HG03439 (cell line): ENCODE results near the gene ENTPD8.
"Not testable (repeated sequence)": the region's sequence is repeated elsewhere in the genome, so short reads cannot be mapped to it uniquely, and the experiment has no call there.

Experiments
- ATAC-seq: cut with Tn5 transposase; IDR thresholded peaks from one replicate; pipeline ENCODE4 v1.9.1; 2021; ENCODE audit warnings: mild to moderate bottlenecking, moderate library complexity; ENCODE audit not compliant: unreplicated experiment

The ENTPD8 gene

GRCh38 chr9:137459601-137460362, 18.6 kb upstream of the ENTPD8 start:
- no peak for ATAC-seq

- peak; percentile 55 for ATAC-seq
Observed at GRCh38 chr9:137459152-137459600, 18.0 kb upstream of the ENTPD8 start, which contains the start of gene NSMF. TSS of gene NSMF (minus strand) at chr9:137459334. CDS start at chr9:137459102, 232 bp downstream.

DNA sequence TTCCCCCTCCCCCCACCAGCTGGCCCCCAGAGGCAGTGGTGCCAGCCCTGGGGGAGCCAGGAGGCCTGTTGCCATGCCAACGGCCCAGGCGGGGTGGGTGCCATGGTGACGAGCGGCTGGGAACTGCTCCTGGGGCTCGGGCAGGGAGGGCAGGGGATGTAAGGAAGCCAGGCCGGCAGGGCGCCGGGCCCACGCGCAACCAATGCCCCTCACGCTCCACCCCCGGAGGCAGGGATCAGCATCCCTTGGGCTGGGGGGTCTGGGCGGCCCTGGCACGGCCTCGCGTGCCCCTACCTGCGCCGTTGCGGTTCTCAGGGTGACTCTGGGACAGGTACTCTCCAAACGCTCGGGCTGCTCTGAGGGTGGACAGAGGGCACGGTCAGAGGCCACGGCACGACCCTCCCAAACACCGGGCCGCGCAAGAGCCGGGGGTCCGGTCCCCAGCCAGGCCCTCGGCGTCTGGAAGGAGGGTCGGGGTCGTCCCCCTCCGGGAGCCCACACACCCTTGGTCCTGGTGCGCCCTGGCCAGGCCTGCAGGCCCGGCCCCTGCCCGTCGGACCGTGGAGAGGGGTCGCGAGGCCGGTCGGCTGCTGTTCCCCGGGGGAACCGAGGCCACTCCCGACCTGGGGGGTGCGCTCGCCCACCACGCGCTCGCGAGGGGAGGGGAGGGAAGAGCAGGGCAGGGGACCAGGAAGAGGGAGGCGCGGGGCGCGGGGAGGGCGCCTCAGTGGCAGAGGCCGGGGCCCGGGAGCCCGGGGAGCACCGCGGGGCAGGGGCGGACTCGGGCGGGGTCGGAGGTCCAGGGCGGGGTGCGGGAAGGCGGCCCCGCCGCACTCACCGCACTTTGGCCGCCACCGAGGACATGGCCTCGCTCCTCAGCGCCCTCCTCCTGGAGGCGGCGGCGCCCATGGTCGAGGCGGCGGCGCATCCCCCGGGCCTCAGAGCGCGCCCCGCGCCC, 17.3 kb upstream of the ENTPD8 start:
- no peak for ATAC-seq

- ATAC-seq: no peak
Observed at GRCh38 chr9:137457406-137458193, 16.4 kb upstream of the ENTPD8 start.

DNA sequence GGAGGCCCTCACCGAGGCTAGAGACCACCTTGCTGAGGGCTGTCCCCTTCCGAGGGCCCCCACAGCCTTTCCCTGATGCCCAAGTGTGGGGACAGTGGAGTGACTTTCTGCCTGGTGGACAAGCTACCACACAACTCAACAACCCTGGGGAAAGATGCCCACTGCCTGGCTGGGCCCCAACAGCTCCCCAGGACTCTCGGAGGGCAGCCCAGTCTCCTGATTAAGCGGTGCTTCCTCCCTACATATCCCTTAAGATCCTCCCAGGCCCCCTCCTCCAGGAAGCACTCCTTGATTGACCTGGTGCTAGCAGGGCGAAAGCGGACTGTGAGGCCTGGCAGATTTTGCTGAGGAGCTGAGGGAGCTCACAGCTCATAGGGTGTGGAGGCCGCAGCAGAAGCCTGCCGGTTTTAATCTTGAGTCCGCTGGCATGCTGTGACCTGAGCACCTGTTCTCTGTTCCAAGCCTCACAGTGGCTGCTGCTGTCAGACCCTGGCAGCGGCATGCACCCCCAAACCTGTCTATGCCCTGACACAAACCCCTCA, 15.8 kb upstream of the ENTPD8 start:
- no peak for ATAC-seq

DNA sequence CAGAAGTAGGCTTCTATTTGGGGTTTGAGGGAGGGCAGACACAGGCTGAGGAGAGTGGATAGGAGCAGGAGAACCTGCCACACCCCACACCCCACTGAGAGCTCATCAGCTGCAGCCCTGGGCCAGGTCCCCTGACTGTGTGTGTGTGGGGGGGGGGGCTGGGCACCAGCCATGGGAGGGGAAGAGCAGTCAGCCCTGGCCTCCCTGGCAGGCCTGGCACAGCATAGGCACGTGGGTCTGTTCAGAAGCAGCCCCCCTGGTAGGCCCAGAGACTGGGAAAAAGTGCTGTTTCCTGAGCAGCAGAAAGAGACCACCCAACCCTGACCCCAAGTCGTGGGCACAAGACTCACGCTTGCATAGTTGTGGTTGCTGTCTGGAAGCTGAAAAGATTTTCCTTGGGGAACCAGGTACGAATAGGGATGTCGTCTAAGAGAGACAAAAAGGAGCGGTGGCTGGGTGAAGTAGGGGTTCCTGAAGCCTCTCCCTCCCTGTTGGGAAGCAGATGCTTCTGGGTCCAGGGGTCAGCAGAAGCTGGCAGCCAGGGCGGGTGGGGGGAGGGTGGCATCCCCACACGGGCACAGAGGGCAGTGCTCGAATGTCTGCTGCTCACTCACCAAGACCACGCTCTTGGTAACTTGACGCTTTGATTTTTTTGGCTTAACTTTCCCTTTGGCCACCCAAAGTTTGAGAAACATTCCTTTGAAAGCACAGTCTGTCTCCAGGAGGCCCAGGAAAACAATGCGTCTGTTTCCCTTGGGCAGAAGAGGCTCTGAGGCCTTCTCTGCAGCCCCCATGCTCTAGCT, 15.1 kb upstream of the ENTPD8 start:
- ATAC-seq: no peak

GRCh38 chr9:137455359-137455991, 14.3 kb upstream of the ENTPD8 start:
- ATAC-seq: no peak

DNA sequence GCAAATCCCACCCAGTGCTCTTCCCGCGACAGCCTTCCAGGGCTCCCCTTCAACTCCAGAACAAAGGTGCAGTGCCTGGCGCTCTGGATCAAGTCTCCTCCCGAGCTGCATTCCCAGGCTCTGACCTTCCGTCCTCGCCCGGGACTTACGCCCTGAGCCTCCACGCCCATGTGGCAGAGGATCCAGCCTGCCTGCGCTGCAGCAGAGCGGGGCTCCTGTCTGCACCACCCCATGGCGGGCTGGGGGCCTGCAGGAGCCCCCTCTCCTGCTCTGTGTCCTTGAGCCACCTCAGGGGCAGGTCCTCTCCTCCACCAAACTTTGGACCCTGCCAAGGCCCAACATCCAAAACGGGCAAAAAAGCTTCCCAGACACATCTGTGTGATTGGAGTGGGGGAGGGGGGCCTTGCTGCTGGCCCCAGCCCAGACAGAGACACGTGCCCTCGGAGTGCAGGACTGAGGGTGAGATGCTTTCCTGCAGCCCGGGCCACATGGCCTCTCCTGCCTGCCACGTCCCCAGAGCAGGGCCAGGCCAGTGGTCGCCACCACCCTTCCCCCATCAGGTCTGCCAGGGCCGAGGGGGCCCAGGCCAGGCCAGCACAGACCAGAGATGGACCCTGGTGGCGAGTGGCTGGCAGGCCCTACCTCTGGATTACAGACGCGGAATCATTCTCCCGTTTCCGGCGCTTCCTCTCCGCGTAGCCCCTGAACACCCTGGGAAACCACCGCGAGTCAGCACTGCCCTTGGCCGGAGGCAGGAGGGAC, 13.6 kb upstream of the ENTPD8 start:
- no peak for ATAC-seq

GRCh38 chr9:137454145-137454596, 13.0 kb upstream of the ENTPD8 start:
- no peak for ATAC-seq

DNA sequence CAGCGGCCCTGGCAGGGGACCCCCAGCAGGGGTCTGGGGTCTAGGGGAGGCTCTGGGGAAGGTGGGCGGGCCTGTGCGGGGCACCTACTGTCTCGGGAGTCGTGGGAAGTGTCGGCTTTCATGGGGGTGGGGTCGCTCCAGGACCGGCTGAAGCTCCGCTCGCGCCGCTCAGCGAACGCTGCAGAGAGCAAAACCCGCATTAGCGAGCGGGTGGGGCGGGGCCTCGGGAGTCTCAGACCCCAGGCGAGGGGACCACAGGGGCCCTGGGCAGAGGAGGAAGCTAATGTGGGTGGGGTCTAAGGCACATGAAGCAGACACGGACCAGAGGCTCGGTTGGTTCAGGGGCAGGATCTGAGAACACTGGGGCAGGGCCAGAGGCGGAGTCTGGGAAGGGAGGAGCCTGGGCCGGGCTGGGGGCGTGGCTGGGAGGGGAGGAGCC, 12.5 kb upstream of the ENTPD8 start:
- ATAC-seq: no peak

- no peak for ATAC-seq
Observed at GRCh38 chr9:137452761-137453642, 11.8 kb upstream of the ENTPD8 start.

GRCh38 chr9:137452006-137452760, 11.0 kb upstream of the ENTPD8 start:
- no peak for ATAC-seq

DNA sequence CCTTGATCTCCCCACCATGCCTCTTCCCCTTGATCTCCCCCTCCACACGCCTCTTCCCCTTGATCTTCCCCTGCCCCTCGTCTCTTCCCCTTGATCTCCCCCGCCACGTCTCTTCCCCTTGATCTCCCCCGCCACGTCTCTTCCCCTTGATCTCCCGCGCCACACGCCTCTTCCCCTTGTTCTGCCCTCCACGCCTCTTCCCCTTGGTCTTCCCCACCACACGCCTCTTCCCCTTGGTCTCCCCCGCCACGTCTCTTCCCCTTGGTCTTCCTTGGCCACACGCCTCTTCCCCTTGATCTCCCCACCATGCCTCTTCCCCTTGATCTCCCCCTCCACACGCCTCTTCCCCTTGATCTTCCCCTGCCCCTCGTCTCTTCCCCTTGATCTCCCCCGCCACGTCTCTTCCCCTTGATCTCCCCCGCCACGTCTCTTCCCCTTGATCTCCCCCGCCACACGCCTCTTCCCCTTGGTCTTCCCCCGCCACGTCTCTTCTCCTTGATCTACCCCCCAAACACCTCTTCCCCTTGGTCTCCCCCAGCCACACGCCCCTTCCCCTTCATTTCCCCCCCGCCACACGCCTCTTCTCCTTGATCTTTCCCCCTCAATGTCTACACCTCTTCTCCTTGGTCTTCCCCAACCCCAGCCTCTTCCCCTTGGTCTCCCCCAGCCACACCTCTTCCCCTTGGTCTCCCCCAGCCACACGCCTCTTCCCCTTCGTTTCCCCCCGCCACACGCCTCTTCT, 10.3 kb upstream of the ENTPD8 start:
- not testable (repeated sequence) for ATAC-seq

DNA sequence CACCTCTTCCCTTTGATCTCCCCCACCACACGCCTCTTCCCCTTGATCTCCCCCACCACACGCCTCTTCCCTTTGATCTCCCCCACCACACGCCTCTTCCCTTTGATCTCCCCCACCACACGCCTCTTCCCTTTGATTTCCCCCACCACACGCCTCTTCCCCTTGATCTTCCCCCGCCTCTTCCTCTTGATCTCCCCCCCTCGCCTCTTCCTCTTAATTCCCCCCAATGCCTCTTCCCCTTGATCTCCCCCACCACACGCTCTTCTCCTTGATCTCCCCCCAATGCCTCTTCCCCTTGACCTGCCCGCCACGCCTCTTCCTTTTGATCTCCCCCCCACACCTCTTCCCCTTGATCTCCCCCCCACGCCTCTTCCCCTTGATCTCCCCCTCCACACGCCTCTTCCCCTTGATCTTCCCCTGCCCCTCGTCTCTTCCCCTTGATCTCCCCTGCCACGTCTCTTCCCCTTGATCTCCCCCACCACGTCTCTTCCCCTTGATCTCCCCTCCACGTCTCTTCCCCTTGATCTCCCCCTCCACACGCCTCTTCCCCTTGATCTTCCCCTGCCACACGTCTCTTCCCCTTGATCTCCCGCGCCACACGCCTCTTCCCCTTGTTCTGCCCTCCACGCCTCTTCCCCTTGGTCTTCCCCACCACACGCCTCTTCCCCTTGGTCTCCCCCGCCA, 9.5 kb upstream of the ENTPD8 start:
- not testable (repeated sequence) for ATAC-seq

DNA sequence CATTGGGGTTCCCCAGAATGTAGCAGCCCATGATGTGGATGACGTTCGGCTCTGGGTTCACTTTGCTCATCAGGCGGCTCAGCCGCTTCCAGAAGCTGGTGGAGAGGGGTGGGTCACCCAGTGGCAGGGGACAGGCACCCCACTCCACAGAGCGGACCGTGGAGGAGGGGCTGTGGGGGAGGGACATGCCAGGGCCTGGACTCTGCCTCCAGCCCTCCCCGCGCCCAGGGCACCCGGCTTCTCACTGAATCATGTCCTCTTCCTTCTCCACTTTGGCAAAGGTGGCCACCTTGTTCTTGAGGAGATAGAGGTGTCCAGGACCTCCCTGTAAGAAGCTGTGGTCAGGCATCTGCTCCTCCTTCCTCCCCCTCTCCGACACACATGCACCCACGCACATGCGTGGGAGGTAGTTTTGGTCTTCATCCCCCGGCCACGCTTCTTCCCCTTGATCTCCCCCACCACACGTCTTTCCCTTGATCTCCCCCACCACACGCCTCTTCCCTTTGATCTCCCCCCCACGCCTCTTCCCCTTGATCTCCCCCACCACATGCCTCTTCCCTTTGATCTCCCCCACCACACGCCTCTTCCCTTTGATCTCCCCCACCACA, 8.9 kb upstream of the ENTPD8 start:
- no peak for ATAC-seq
